Left ventricle myocardium inferior (tissue), 1 donor: ENCODE measurements around the gene PRR33. TPM values are rescaled to one million over a fixed set of nuclear protein-coding genes. Genes with fewer than 3 reads are reported as not detected.

Experiments
- DNase-seq: peaks from one replicate; pipeline ENCODE4 v3.0.0-alpha.2; 2020
- H3K27ac ChIP-seq: fragments of 200-600 bp; replicated peaks from 2 replicates; pipeline ENCODE4 v1.8.0; 2021
- H3K27me3 ChIP-seq: fragments of 200-600 bp; 2 replicates; pipeline ENCODE4 v1.8.0; 2021; ENCODE audit warnings: low read depth
- H3K36me3 ChIP-seq: fragments of 200-600 bp; 2 replicates; pipeline ENCODE4 v1.8.0; 2021
- H3K4me1 ChIP-seq: fragments of 200-600 bp; 2 replicates; pipeline ENCODE4 v1.8.0; 2021
- H3K4me3 ChIP-seq: fragments of 200-600 bp; 2 replicates; pipeline ENCODE4 v1.8.0; 2021; ENCODE audit warnings: mild to moderate bottlenecking, moderate library complexity
- H3K9me3 ChIP-seq: fragments of 200-600 bp; replicated peaks from 2 replicates; pipeline ENCODE4 v1.8.0; 2021
- CTCF ChIP-seq: fragments of 200-600 bp; IDR thresholded peaks from 2 replicates; pipeline ENCODE4 v1.8.0; 2021; ENCODE audit warnings: antibody characterized with exemption, mild to moderate bottlenecking, borderline replicate concordance
- intact Hi-C: fragments of 100-400 bp; cut with micrococcal nuclease; formaldehyde crosslinking; loops from one replicate; pipeline ENCODE4 v1.11.0; 2022
- total RNA-seq: library from RNA; stranded (reverse); fragmentation: NEBNext Ultra II Directional; extraction: Animal tissue kit (Norgen Biotek cat#: 25700); gene quantifications from one replicate; pipeline ENCODE4 v1.2.1, GENCODE V29; 2021
- donor health status: DM: no; HTN: yes; CAD: no; lungs with severe emphysema.

PRR33 gene
- total RNA-seq, 1 donor from 2014 or later = 2.4 TPM

GRCh38 chr11:1899090-1899489, 7.4 kb upstream of the PRR33 start:
- no peaks in the 10 kb centered on the region for H3K9me3 ChIP-seq
- no peak overlapping the region for H3K4me3 ChIP-seq
- no peak for TF ChIP-seq CTCF

DNA sequence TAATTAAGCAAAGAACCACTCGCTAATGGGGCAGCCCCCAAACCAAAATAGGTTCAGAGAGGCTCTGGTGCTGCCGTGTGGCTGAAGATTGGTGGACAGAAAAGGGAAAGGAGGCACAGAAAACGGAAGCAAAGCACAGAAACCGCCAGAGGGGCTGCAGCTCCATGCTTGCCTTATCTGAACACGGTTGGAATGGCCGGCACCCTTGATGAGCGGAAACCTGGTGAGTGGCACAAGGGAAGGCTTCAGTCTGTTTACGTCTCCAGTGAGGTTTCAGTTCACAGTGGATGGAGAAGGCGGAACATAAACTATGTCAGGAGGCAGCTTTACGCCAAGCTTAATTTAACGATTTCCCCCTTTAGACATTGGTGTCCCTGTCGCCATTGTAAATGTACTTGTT, 5.2 kb upstream of the PRR33 start:
- Histone ChIP-seq H3K36me3 (no peaks in the 10 kb centered on the region), H3K4me1 (no peaks in the 10 kb centered on the region), H3K27me3 (no peaks in the 10 kb centered on the region), H3K4me3 (no peak overlapping the region), H3K27ac (no peak overlapping the region), H3K9me3 (no peaks in the 10 kb centered on the region)
- intact Hi-C loops = loop anchor here (10.0 kb wide), 1 partner anchor 48 kb away; the partner anchor contains the start of gene MRPL23
- no peak for DNase-seq
- TF ChIP-seq CTCF = no peak

More at GRCh38 chr11:1899090-1899489, 7.4 kb upstream of the PRR33 start:
- intact Hi-C loops = loop anchor here (10.0 kb wide), 1 partner anchor 46 kb away; the partner anchor contains the start of gene MRPL23
- H3K36me3 ChIP-seq = no peaks in the 10 kb centered on the region
- no peaks in the 10 kb centered on the region for H3K27me3 ChIP-seq
- no peak for DNase-seq
- no peak overlapping the region for H3K27ac ChIP-seq
- no peaks in the 10 kb centered on the region for H3K4me1 ChIP-seq

DNA sequence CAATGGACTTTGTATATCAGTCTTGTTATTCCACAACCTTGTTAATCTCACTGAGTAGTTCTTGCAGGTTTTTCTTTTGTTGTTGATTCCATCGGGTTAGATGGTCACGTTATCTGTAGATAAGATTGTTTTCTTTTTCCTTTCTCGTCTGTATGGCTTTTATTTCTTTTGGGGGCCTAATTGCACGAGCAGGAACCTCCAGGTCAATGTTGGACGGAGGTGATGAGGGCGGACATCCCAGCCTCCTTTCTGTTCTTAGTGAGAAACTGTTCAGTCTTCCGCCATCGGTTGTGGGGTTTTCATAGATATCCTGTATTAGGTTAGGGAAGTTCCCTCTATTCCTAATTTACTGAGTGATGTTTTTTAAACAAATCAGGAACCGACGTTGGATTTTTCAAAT, 4.8 kb upstream of the PRR33 start:
- H3K27ac ChIP-seq = no peak overlapping the region
- H3K36me3 ChIP-seq = no peaks in the 10 kb centered on the region
- no peak for DNase-seq
- no peak for TF ChIP-seq CTCF
- H3K9me3 ChIP-seq = no peaks in the 10 kb centered on the region
- intact Hi-C loops = loop anchor here (10.0 kb wide), 1 partner anchor 48 kb away; the partner anchor contains the start of gene MRPL23
- H3K4me1 ChIP-seq = peaks cover 3% of the 10 kb centered on the region
- H3K27me3 ChIP-seq = no peaks in the 10 kb centered on the region
- no peak overlapping the region for H3K4me3 ChIP-seq

GRCh38 chr11:1894759-1895158, 3.1 kb upstream of the PRR33 start:
- H3K9me3 ChIP-seq = no peaks in the 10 kb centered on the region
- H3K4me3 ChIP-seq = no peak overlapping the region
- no peak for DNase-seq
- H3K4me1 ChIP-seq = peaks cover 10% of the 10 kb centered on the region
- H3K27me3 ChIP-seq = no peaks in the 10 kb centered on the region
- intact Hi-C loops = loop anchor here (10.0 kb wide), 1 partner anchor 50 kb away; the partner anchor contains the start of gene MRPL23
- H3K36me3 ChIP-seq = no peaks in the 10 kb centered on the region
- TF ChIP-seq CTCF = no peak
- no peak overlapping the region for H3K27ac ChIP-seq

- TF ChIP-seq CTCF = no peak
- peaks cover 15% of the 10 kb centered on the region for H3K4me1 ChIP-seq
- DNase-seq = no peak
- intact Hi-C loops = loop anchor here (1.0 to 10.0 kb wide), 2 partner anchors 23 to 51 kb away; partner anchors contain the start of gene MRPL23
- peaks cover 3% of the 10 kb centered on the region for H3K36me3 ChIP-seq
- H3K27me3 ChIP-seq = no peaks in the 10 kb centered on the region
- no peak overlapping the region for H3K27ac ChIP-seq
- no peaks in the 10 kb centered on the region for H3K9me3 ChIP-seq
- H3K4me3 ChIP-seq = peak overlapping the region; percentile 34
Measured at GRCh38 chr11:1893581-1894359, 2.1 kb upstream of the PRR33 start.
